IPS-NIHi11 (cell line): ENCODE measurements around the gene BRMS1L.
"Not testable (repeated sequence)": the region's sequence is repeated elsewhere in the genome, so short reads cannot be mapped to it uniquely, and the experiment has no call there.

Source experiments
- DNase-seq: peaks from one replicate; pipeline ENCODE4 v3.0.0; 2012; ENCODE audit warnings: mixed read lengths, low spot score

BRMS1L gene, protein sequence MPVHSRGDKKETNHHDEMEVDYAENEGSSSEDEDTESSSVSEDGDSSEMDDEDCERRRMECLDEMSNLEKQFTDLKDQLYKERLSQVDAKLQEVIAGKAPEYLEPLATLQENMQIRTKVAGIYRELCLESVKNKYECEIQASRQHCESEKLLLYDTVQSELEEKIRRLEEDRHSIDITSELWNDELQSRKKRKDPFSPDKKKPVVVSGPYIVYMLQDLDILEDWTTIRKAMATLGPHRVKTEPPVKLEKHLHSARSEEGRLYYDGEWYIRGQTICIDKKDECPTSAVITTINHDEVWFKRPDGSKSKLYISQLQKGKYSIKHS

DNA sequence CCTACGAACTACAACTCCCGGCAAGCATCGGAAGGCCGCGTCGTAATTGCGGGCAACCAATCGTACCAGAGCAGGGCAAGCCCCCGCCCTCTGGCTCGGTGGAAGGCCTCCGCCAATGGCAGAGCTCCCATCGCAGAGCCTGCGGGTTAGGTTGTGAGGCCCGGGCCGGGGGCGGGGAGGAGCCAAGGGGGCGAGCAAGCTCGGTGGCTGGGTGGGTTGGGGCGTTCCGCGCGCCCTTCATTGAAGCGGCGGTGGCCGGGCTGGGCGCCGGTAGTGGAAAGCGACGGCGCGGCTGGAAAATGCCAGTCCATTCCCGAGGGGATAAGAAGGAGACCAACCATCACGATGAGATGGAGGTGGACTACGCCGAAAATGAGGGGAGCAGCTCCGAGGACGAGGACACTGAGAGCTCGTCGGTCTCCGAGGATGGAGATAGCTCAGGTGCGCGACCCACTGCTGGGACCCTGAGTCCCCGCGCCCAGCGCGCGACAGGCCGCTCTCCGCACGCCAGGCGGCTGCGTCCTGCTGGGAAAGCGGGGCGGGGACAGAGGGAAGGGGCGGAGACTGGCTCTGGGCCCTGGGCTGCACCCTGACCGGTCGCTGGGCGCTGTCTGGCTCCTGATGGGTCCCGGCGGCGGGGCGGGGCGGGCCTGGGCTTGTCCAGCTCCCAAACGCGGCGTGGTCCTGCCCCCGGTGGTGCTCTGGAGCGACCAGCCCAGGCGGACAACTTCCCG lies at the start of gene BRMS1L:
BRMS1L (plus strand) TSS at position 121 of the 734 bp plus-strand sequence; CDS start at position 300, 179 bp downstream.
- peak; percentile 97 for DNase-seq

DNA sequence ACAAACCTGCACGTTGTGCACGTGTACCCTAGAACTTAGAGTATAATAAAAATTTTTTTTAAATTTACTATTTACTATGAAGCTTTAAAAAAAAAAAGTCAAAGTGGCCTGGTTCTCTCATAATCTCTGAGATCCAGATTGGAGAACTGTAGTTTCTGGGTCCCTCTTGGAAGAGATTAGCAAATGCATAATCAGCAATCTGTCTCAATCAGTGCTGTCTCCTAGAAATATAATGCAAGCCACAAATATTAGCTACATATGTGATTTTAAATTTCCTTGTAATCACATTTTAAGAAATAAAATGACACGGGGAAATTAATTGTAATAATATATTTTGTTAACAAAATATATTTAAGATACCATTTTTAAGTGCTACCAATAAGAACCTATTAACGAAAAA lies 49.3 kb upstream of the BRMS1L start:
- DNase-seq = no peak

DNA sequence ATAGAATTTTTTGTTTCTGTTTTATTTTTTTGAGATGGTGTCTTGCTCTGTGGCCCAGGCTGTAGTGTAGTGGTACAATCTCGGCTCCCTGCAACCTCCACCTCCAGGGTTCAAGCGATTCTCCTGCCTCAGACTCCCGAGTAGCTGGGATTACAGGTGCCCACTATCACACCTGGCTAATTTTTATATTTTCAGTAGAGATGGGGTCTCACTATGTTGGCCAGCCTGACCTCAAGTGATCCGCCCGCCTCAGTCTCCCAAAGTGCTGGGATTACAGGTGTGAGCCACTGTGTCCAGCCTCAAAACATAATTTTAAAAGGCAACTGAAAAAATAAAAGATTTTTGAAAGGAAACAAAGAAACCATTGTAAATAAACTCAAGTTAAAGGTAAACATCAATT lies 48.6 kb upstream of the BRMS1L start:
- DNase-seq = not testable (repeated sequence)

DNA sequence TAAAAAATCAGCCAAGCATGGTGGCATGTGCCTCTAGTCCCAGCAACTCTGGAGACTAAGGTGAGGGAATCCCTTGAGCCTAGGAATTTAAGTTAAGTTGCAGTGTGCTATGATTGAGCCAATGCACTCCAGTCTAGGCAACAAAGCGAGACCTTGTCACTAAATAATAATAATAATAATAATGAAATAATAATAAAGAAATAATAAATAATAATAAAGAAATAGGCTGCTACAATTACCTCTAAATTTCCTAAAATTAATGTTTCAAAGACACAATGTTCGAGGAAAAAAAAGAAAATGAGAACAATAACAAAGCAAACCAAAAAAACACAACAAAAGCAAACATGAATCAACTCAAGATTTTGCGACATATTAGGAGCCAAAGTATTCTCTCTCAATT lies 46.8 kb upstream of the BRMS1L start:
- DNase-seq = no peak

DNA sequence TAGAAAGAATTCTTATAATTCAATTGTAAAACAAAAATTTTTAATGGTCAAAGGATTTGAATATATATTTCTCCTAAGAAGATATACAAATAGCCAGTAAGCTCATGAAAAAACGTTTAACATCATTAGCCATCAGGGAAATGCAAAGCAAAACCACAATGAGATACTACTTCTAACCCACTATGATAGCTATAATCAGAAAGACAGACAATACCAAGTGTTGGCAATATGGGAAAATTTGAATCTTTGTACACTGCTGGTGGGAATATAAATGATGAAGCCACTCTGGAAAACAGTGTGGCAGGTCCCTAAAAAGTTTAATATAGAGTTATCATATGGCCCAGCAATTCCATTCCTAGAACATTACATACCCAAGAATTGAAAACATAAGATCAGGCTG lies 42.4 kb upstream of the BRMS1L start:
- no peak for DNase-seq

DNA sequence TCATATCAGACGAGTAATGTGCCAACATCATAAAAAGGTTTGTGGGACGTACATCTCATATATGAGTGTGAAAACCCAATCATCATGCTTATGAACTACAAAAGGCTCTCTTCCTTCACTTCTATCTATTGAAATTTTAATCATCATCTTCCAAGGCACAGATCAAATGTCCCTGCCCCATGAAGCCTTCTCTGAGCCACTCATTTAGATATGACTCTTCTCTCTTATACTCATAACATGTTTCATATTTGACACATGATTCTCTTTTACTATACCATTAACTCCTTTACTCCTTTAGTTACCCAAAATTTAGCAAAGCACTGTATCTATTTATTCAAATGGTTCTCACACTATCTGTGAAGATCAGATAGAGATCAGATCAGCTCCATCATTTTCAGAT lies 39.3 kb upstream of the BRMS1L start:
- no peak for DNase-seq

DNA sequence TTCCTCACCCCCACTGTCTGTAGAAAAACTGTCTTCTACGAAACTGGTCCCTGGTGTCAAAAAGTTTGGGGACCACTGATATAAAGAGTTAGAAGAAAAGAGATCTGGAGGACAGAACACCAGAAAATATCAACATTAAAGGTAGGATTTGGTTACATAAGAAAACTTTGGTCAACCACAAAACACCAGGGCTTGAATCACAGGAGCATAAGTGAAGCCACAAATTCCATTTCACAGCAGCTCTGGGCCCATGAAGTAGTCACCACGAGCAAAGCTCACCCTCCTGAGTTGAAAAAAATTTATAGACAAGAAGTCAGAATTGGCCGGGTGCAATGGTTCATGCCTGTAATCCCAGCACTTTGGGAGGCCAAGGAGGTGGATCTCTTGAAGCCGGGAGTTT lies 36.5 kb upstream of the BRMS1L start:
- DNase-seq = no peak

DNA sequence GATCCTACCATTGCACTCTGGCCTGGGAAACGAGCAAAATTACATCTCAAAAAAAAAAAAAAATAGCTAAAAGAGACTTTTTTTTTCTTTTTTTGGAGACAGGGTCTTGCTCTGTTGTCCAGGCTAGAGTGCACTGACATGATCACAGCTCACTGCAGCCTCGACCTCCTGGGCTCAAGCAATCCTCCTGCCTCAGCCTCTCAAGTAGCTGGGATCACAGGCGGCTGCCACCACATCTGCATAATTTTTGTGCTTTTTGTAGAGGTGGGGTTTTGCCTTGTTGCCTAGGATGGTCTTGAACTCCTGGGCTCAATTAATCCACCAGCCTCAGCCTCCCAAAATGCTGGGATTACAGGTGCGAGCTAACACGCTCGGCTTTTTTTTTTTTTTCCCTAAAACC lies 28.3 kb upstream of the BRMS1L start:
- no peak for DNase-seq

DNA sequence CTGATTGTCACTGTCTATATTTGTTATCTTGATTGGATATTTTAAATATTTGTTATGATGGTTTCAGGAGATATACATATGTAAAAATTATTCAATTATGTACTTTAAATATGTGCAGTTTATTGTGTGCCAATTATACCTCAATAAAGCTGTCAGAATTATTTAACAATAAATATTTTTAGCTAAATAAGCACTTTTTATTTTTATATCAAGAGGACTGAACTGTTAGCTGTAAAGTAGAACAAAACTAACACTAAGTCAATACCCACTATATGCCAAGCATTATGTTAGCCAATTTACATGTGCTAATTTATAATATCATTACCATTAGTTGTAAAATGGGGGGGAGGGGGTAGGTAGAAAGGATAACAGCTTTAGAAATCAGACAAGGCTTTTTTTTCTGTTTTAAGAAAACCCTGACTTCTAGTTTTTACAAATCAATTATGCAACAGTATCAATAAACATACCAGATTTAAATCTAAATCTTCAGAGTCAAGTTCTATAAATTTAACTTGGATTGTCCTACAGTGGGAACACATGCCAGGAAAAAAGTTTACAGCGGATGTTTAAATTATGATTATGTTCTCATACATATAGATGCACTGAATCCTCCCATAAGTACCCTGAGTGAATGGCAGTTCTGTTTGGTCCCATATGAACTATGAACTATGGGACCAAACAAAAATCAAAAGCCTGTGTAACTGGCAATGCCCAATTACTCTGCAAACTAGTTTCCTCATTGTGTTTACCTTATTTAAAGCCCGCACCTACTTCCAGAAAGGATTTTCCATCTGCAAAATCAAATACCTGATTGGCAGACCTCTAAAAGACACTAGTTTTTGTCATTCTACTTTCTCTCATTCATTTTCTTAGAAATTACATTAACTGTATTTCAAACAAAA lies 19.9 kb upstream of the BRMS1L start:
- no peak for DNase-seq

DNA sequence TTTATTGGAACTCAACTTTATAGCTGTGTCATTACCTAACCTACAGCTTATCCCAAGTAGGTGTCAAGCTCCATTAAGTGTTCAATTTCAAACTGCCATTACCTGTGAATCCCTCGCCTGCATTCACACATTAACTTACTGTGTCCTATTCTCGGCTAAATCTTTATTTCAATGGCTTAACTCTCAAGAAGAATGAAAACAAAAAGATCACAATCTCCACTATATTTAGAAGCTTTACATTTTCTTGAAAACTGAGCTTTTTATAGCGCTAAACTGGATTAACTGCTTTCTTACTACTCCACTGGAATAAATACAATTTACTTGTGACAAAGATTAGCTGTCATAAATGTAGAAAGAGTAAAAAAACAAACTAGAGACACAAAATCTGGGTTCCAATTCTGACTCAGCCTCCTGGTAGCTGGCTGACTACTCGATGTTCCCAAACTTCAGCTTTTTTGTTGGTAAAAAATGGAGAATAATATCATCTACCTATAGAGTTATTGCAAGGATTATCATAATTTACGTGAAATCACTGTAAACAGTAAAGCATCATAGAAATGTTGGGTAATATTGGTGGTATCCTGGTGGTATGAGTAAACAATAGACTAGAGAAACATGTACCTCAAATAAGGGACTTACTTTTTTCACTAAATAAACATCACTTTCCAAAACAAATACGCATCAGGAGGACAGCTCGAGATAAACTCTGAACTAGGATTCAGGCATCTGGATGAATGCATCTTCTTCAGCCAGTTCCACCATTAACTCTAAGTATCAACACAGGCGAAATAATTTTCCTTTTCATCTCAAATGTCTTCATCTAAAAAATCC lies 18.8 kb upstream of the BRMS1L start:
- no peak for DNase-seq

DNA sequence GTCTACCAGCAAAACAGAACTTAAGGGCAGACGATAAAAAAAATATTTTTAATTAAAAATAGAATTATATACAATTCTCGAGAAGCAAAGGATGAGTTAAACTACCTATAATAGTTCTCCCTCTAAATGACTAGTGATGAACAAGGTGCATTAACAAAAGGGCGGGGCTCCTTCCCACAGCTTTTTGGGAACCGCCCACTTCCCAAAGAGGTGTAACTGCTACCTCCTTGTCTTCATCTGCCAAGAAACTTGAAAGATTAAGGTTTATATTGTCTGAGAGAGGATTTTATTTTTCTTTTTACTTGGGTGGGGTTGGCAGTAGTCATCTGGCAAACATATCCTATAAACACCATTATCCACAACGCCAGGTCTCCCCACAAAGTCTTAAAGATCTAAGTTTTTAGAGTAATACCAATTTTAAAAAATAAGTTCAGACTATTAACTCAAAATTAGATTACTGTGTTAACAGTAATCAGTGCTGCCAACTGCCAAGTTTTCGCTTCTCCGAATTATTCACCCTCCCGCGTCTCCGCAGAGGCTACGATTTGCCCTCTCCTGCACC lies 18.0 kb upstream of the BRMS1L start:
- DNase-seq = peak; percentile 44

DNA sequence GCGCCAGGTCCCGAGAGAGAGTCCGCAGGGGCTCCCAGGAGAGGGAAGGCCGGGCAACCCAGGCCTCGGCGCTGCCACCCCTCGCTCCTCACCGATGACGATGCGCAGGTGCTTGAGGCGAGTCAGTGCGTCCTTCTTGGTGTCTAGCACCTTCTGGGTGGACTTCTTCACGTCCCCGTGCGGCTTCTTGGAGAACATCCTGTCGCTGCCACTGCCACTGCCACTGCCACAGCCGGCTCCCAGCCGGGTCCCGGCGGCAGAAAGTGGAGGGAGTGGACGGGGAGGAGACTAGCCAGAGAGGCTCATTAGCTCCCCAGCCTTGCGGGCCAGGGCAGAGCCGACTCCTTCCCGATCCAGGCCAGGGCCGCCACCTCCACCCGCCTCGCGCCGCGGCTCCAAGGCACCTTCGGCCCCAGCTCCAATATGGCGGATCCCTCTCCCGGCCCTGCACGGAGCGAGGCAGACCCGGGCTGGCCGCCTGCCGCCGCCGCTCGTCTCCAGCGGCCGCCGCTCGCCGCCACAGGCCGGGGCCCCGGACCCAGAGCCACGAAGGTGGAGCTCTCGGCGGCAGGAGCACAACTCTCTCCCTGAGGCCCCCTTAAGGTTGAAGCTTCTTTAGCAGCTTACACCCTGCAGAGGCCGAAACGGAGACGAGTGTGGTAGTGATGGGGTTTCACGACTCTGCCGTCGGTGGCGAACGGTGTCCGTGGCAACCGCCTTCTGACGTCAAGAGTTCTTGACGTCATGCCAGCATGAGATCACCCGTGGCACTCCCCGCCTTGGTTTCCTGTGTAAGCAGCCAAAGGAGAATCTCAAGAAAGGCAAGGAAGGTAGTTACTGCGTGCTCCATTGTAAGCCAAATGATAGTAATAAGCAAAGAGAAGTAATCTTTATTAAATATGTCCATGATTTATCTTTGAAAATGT lies 17.2 kb upstream of the BRMS1L start, which contains the start of gene RALGAPA1:
RALGAPA1 (minus strand) TSS at position 658 of the 926 bp plus-strand sequence; CDS start at position 198, 460 bp downstream.
- peak; percentile 85 for DNase-seq

DNA sequence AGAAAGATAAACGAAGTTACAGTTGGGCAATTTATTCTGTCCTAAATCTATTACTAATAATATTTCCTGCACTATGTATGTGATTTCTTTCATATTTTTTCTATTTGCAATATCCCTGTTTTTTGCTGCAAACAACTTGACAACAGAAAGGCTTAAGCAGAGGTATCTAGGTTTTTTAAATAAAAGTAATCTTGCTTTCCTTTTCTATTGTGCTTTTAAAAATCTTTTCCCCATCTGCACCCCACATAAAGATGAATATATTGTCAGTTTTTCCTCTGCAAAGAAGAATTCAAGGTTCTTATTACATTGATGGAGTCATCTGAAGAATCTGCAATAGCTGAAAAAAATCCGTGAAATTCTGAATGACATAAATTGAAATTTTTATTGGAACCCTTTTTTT lies 16.5 kb upstream of the BRMS1L start:
- no peak for DNase-seq

DNA sequence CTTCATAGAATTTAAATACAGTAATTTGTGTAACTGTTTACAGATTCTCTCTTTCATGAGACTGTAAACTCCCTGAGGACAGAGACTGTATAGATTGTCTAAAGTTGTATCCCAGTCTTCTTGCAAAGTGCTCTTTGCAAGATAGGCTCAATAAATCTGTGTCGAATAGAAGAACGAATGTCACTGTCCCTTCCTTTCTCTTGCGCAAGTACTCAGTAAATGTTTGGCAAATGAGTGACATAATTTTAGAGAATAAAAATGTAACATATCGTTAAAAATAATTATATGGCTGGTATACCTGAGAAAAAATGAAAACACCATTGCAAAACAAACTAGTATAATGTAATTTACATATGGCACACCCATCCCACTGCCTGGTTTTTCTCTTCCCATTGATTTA lies 15.2 kb upstream of the BRMS1L start:
- no peak for DNase-seq

DNA sequence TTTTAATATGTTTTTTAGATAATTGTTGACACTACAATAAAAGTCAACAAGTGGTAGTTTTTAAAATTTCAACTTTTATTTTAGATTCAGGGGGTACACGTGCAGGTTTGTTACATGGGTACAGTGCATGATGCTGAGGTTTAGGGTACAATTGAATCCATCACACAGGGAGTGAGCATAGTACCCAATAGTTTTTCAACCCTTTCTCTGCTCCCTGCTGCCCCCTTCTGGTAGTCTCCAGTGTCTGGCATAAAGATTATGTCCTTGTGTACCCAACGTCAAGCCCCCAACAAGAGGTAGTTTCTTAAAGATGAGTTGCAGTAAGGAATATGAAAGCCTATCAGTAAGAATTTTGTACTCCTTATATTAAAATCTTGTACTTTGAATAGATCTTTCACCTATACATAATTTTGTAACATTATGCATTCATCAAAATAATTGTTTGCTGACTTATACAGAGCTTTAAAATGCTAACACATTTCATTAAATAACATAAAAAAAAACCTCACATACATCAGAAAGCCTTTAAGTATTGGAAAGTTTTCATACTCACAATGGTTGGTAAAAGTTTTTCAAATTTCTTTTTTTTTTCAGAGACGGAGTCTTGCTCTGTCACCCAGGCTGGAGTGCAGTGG lies 11.7 kb upstream of the BRMS1L start:
- peak; percentile 39 for DNase-seq

DNA sequence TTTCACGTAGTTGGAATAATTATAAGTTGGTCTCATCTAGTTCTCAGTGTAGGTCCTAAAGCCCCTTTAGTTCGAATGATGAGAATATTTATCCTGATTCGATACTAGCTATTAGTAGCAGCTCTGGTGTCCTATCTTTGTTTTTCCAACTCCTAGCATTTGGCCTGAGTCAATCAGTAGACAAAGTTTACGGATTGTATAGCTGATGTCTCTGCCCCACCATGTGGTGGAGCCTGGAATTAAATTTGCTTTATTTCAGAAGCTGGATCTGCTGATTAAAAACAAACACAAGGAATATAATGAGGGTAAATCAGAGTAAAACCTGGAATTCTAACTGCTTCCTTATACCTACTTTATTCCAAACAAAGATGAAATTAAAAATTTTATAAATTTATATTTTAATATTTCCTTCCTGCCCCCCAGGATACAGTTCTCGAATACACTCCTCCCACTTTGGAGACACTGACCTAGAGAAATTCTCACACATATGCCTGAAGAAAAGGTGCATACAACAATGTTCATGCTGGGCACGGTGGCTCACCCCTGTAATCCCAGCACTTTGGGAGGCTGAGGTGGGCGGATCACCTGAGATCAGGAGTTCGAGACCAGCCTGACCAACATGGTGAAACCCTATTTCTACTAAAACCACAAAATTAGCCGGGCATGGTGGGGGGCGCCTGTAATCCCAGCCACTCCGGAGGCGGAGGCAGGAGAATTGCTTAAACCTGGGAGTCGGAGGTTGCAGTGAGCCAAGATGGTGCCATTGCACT lies 7.6 kb upstream of the BRMS1L start:
- DNase-seq = peak; percentile 48

DNA sequence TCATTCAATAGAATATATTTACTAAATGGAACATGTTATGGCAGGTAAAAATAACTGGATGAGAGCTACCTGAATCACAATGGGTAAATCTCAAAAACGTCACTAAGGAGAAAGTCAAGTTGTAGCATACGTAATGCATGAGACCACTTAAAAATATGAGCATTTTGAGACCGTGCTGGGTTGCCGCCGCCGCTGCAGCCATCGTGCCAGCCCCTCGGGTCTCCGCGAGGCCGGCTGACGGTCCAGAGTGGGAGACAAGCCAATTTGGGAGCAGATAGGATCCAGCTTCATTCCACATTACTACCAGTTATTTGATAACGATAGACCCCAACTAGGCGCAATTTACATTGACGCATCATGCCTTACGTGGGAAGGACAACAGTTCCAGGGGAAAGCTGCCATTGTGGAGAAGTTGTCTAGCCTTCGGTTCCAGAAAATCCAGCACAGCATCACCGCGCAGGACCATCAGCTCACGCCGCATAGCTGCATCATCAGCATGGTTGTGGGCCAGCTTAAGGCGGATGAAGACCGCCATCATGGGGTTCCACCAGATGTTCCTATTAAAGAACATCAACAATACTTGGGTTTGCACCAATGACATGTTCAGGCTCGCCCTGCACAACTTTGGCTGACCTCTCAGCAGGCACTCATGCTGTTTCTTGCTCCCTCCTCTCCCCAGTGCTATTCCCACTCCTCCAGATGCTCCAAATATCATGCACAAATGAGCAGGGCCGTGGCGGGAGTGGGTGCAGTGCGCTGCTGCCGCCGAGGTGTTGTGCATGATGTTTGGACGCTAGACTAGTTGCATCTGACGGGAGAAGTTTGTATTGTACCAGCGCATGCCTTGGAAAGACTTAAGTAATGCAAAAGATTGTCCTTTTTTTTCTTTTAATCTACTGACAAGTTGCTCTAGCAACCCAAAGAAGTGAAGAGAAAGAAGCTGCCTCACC lies 6.3 kb upstream of the BRMS1L start:
- DNase-seq = no peak
